Parathyroid adenoma (tissue), 2 donors: Measurements from ENCODE around the gene UBAP2.

Experiments used
- H2AFZ ChIP-seq: fragments of 300-600 bp; sonication (generic); one replicate; pipeline ENCODE4 v1.7.0; 2017; ENCODE audit warnings: antibody characterized with exemption, mild to moderate bottlenecking
- H3K27ac ChIP-seq: fragments of 300-600 bp; sonication (generic); one replicate; pipeline ENCODE4 v1.7.0; 2017
- H3K27me3 ChIP-seq: fragments of 300-600 bp; sonication (generic); one replicate; pipeline ENCODE4 v1.7.0; 2017; ENCODE audit warnings: low read length; ENCODE audit not compliant: control insufficient read depth, insufficient read depth
- H3K36me3 ChIP-seq: fragments of 300-600 bp; sonication (generic); one replicate; pipeline ENCODE4 v1.7.0; 2017; ENCODE audit warnings: low read length; ENCODE audit not compliant: control insufficient read depth, insufficient read depth
- H3K4me1 ChIP-seq: fragments of 300-600 bp; sonication (generic); one replicate; pipeline ENCODE4 v1.7.0; 2017; ENCODE audit warnings: control low read depth
- H3K4me2 ChIP-seq: fragments of 300-600 bp; sonication (generic); one replicate; pipeline ENCODE4 v1.7.0; 2017; ENCODE audit warnings: low read length
- H3K4me3 ChIP-seq: fragments of 300-600 bp; sonication (generic); one replicate; pipeline ENCODE4 v1.7.0; 2017; ENCODE audit warnings: low read depth, low read length
- H3K79me2 ChIP-seq: fragments of 300-600 bp; sonication (generic); one replicate; pipeline ENCODE4 v1.7.0; 2017; ENCODE audit warnings: control low read depth
- H3K9ac ChIP-seq: fragments of 300-600 bp; sonication (generic); one replicate; pipeline ENCODE4 v1.7.0; 2017; ENCODE audit warnings: mild to moderate bottlenecking
- H3K9me3 ChIP-seq: fragments of 300-600 bp; sonication (generic); one replicate; pipeline ENCODE4 v1.7.0; 2017; ENCODE audit warnings: low read length; ENCODE audit not compliant: control insufficient read depth
- TF ChIP-seq, protein P1 (sequence below): fragments of 300-600 bp; sonication (generic); IDR thresholded peaks from one replicate; pipeline ENCODE4 v1.7.0; 2017; ENCODE audit warnings: antibody characterized with exemption, mild to moderate bottlenecking
- donor health status: primary hyperparathyroidism.

The UBAP2 gene

DNA sequence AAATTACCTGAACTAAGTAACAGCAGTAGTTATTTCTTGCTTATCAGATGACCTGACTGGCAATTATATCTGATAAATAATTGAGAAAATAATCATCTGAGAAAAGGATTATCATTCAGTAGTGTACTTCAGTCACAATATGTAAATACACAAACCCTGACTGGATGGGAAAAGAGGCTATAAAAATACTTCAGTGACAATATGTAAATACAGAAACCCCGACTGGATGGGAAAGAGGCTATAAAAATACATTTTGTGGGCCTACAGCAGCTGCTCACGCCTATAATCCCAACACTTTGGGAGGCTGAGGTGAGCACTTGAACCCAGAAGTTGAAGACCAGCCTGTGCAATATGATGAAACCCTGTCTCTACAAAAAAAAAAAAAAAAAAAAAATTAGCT, 11.1 kb downstream of the UBAP2 start:
- H3K4me2 ChIP-seq = no peak overlapping the region
- H3K79me2 ChIP-seq = peaks cover 6% of the 10 kb centered on the region
- no peaks in the 10 kb centered on the region for H3K27me3 ChIP-seq
- H3K9ac ChIP-seq = no peak overlapping the region
- TF ChIP-seq, protein P1, sequence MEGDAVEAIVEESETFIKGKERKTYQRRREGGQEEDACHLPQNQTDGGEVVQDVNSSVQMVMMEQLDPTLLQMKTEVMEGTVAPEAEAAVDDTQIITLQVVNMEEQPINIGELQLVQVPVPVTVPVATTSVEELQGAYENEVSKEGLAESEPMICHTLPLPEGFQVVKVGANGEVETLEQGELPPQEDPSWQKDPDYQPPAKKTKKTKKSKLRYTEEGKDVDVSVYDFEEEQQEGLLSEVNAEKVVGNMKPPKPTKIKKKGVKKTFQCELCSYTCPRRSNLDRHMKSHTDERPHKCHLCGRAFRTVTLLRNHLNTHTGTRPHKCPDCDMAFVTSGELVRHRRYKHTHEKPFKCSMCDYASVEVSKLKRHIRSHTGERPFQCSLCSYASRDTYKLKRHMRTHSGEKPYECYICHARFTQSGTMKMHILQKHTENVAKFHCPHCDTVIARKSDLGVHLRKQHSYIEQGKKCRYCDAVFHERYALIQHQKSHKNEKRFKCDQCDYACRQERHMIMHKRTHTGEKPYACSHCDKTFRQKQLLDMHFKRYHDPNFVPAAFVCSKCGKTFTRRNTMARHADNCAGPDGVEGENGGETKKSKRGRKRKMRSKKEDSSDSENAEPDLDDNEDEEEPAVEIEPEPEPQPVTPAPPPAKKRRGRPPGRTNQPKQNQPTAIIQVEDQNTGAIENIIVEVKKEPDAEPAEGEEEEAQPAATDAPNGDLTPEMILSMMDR = no peak
- no peaks in the 10 kb centered on the region for H3K36me3 ChIP-seq
- H3K27ac ChIP-seq = no peak overlapping the region
- no peak overlapping the region for H2AFZ ChIP-seq
- H3K4me1 ChIP-seq = no peaks in the 10 kb centered on the region
- H3K9me3 ChIP-seq = no peaks in the 10 kb centered on the region
- H3K4me3 ChIP-seq = no peak overlapping the region

DNA sequence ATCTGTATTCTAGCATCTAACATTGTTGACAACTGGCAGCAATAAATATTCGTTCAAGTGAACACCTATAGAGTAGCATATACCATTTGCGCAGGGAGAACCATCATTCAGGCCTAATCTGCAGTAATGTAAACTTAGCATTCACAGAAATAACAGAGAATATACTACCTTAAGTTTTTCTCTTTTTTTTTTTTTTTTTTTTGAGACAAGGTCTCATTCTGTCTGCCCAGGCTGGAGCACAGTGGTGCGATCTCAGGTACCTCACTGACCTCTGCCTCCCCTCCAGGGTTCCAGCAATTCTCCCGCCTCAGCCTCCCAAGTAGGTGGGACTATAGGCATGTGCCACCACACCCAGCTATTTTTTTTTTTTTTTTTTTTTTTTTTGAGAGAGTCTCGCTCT, 12.1 kb downstream of the UBAP2 start:
- Histone ChIP-seq H3K36me3 (no peaks in the 10 kb centered on the region), H3K27ac (no peak overlapping the region), H3K4me2 (no peak overlapping the region), H3K9me3 (no peaks in the 10 kb centered on the region), H2AFZ (no peak overlapping the region), H3K4me1 (no peaks in the 10 kb centered on the region), H3K79me2 (peaks cover 6% of the 10 kb centered on the region), H3K27me3 (no peaks in the 10 kb centered on the region), H3K9ac (no peak overlapping the region), H3K4me3 (no peak overlapping the region)
- TF ChIP-seq, protein P1 = no peak

DNA sequence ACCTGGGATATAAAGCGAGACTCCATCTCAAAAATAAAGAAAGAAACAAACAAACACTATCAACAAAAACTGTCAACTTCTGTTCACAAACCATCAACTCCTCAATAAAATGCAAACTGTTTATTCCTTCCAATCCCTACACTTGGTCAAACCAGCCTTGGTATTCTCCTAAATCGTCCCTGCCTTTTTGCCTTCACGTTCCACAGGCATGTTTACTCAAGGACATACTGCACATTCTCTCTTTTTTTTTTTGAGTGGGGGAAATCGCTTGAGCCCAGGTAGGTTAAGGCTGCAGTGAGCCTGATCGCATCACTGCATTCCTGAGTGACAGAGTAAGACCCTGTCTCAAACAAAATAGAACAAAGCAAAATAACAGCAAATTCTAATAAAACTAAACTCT, 13.0 kb downstream of the UBAP2 start:
- Histone ChIP-seq H3K4me3 (no peak overlapping the region), H3K36me3 (no peaks in the 10 kb centered on the region), H2AFZ (no peak overlapping the region), H3K27ac (no peak overlapping the region), H3K4me2 (no peak overlapping the region), H3K4me1 (no peaks in the 10 kb centered on the region), H3K27me3 (no peaks in the 10 kb centered on the region), H3K9me3 (no peaks in the 10 kb centered on the region), H3K79me2 (peaks cover 6% of the 10 kb centered on the region), H3K9ac (no peak overlapping the region)
- TF ChIP-seq, protein P1 = no peak

DNA sequence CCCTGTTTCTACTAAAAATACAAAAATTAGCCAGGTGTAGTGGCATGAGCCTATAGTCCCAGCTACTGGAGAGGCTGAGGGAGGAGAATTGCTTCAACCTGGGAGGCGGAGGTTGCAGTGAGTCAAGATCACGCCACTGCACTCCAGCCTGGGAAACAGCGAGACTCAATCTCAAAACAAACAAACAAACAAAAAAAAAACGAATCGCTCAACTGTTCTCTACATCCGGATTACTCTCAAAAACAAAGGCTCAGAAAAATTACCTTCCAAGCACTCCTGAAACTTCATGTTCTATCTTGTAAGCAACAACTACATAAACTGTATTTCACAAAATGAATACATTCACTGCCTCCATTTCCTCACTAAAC, 14.0 kb downstream of the UBAP2 start:
- H3K4me3 ChIP-seq = no peak overlapping the region
- H3K9me3 ChIP-seq = no peaks in the 10 kb centered on the region
- TF ChIP-seq, protein P1 = no peak
- H3K4me1 ChIP-seq = no peaks in the 10 kb centered on the region
- peaks cover 6% of the 10 kb centered on the region for H3K79me2 ChIP-seq
- H3K9ac ChIP-seq = no peak overlapping the region
- no peak overlapping the region for H3K4me2 ChIP-seq
- no peaks in the 10 kb centered on the region for H3K27me3 ChIP-seq
- no peak overlapping the region for H3K27ac ChIP-seq
- H3K36me3 ChIP-seq = no peaks in the 10 kb centered on the region
- H2AFZ ChIP-seq = no peak overlapping the region

DNA sequence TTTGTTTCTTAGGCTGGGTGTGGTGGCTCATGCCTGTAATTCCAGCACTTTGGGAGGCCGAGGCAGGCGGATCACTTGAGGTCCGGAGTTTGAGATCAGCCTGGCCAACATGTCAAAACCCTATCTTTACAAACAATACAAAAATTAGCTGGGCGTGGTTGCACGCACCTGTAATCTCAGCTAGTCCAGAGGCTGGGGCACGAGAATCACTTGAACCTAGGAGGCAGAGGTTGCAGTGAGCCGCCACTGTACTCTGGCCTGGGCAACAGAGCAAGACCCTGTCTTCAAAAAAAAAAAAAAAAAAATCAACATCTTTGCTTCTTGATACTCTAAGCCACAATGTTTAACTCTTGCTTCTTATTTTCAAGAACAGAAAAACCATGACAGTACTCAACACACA, 16.1 kb downstream of the UBAP2 start:
- Histone ChIP-seq H3K9me3 (no peaks in the 10 kb centered on the region), H3K27ac (no peak overlapping the region), H3K4me3 (no peak overlapping the region), H3K79me2 (peaks cover 6% of the 10 kb centered on the region), H3K4me1 (no peaks in the 10 kb centered on the region), H3K9ac (no peak overlapping the region), H2AFZ (no peak overlapping the region), H3K36me3 (no peaks in the 10 kb centered on the region), H3K4me2 (no peak overlapping the region), H3K27me3 (no peaks in the 10 kb centered on the region)
- TF ChIP-seq, protein P1 = no peak
